Kidney capillary endothelial cell (primary cell): ENCODE measurements around the gene CYB5D1.

ENCODE experiments used
- DNase-seq: peaks from one replicate; pipeline ENCODE4 v3.0.0-alpha.2; 2018; ENCODE audit warnings: low spot score

The CYB5D1 gene

DNA sequence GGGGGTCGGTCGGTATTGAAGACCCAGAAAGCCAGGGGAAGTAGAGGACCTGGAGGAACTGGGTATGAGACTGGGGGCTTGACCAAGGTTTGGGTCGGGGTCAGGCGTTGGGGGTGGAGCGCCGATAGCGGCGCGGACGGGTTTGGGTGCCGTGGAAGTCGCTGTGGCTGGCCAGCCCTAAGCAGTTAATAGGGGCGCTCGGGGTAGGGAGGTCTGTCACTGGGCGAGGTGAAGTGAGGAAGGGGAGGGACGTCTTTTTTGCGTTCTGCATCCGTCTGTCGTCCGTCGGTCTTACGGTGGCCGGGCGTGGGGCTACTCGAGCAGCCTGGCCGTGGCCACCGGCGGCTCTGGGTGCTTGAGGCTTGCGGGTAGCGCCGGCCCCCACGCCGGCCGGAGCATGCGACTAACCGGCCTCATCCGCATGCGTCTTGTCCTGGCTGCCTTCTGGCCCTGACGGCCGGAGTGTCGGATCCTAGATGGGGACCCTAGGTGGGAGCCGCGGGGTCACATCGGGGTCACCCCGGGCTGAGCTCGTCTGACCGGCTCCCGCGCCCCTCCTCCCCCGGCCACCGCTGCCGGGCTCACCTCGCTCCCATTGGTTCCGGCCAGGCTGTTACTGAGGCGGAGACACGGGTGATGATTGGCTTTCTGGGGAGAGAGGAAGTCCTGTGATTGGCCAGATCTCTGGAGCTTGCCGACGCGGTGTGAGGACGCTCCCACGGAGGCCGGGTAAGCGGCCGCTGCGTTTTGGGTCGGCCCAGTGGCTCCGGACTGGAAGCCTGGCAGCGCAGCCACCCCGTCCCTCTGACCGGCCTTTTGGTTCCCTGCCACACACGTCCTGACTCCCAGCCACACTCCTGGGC, 13.3 kb upstream of the CYB5D1 start:
- peak; percentile 96 for DNase-seq

DNA sequence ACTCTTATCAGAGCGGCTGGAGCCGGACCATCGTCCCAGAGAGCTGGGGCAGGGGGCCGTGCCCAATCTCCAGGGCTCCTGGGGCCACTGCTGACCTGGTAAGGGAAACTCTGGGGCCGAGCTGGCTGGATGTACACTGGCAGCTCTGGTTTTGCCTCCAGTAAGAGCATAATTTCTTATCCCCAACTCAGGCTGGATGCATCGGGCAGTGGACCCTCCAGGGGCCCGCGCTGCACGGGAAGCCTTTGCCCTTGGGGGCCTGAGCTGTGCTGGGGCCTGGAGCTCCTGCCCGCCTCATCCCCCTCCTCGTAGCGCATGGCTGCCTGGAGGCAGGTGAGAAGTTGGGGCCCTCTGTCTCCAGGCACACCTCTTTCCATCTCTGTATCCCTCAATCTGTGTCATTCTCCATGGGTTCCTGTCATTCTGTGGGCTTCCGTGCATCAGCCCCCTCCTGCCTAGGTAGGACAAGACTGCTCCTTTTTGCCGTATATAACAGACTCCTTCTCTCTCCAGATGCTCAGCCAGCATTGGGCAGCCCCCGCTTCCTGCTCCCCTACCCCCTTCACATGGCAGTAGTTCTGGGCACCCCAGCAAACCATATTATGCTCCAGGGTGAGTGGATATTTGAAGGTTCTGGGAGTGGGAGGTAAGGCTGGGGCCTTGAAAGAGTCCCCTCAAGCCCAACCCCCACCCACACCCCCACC, 12.3 kb upstream of the CYB5D1 start:
- no peak for DNase-seq

DNA sequence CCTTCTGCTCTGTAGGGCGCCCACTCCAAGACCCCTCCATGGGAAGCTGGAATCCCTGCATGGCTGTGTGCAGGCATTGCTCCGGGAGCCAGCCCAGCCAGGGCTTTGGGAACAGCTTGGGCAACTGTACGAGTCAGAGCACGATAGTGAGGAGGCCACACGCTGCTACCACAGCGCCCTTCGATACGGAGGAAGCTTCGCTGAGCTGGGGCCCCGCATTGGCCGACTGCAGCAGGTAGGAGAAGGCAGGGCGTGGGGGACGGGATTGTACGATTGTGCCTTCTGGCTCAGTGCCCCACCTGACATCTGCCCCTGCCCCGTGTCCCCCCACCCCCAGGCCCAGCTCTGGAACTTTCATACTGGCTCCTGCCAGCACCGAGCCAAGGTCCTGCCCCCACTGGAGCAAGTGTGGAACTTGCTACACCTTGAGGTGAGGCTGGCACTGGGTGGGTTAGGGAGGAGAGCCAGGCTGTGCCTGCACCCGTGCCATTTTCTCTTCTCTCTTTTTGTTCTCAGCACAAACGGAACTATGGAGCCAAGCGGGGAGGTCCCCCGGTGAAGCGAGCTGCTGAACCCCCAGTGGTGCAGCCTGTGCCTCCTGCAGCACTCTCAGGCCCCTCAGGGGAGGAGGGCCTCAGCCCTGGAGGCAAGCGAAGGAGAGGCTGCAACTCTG, 11.6 kb upstream of the CYB5D1 start:
- no peak for DNase-seq

DNA sequence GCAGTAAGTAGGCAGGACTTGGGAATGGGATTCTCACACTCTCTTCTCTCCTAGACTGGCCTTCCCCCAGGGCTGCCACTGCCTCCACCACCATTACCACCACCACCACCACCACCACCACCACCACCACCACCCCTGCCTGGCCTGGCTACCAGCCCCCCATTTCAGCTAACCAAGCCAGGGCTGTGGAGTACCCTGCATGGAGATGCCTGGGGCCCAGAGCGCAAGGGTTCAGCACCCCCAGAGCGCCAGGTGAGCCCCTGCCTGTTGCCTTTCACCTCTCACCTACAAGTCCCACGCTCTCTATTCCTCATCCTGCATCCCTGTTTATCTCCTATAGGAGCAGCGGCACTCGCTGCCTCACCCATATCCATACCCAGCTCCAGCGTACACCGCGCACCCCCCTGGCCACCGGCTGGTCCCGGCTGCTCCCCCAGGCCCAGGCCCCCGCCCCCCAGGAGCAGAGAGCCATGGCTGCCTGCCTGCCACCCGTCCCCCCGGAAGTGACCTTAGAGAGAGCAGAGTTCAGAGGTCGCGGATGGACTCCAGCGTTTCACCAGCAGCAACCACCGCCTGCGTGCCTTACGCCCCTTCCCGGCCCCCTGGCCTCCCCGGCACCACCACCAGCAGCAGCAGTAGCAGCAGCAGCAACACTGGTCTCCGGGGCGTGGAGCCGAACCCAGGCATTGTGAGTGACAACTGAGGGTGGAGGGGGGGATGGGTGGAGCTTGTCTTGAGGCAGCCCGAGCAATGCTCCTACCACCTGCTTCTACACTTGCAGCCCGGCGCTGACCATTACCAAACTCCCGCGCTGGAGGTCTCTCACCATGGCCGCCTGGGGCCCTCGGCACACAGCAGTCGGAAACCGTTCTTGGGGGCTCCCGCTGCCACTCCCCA, 10.8 kb upstream of the CYB5D1 start:
- DNase-seq = no peak

DNA sequence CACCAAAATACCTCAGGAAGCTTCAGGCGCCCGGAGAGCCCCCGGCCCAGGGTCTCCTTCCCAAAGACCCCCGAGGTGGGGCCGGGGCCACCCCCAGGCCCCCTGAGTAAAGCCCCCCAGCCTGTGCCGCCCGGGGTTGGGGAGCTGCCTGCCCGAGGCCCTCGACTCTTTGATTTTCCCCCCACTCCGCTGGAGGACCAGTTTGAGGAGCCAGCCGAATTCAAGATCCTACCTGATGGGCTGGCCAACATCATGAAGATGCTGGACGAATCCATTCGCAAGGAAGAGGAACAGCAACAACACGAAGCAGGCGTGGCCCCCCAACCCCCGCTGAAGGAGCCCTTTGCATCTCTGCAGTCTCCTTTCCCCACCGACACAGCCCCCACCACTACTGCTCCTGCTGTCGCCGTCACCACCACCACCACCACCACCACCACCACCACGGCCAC, 9.6 kb upstream of the CYB5D1 start:
- no peak for DNase-seq

DNA sequence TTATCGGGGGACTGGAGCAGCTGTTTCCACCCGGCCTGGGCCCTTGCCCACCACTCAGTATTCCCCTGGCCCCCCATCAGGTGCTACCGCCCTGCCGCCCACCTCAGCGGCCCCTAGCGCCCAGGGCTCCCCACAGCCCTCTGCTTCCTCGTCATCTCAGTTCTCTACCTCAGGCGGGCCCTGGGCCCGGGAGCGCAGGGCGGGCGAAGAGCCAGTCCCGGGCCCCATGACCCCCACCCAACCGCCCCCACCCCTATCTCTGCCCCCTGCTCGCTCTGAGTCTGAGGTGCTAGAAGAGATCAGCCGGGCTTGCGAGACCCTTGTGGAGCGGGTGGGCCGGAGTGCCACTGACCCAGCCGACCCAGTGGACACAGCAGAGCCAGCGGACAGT, 9.1 kb upstream of the CYB5D1 start:
- no peak for DNase-seq

DNA sequence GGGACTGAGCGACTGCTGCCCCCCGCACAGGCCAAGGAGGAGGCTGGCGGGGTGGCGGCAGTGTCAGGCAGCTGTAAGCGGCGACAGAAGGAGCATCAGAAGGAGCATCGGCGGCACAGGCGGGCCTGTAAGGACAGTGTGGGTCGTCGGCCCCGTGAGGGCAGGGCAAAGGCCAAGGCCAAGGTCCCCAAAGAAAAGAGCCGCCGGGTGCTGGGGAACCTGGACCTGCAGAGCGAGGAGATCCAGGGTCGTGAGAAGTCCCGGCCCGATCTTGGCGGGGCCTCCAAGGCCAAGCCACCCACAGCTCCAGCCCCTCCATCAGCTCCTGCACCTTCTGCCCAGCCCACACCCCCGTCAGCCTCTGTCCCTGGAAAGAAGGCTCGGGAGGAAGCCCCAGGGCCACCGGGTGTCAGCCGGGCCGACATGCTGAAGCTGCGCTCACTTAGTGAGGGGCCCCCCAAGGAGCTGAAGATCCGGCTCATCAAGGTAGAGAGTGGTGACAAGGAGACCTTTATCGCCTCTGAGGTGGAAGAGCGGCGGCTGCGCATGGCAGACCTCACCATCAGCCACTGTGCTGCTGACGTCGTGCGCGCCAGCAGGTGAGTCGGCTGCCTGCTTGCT, 8.6 kb upstream of the CYB5D1 start:
- no peak for DNase-seq

DNA sequence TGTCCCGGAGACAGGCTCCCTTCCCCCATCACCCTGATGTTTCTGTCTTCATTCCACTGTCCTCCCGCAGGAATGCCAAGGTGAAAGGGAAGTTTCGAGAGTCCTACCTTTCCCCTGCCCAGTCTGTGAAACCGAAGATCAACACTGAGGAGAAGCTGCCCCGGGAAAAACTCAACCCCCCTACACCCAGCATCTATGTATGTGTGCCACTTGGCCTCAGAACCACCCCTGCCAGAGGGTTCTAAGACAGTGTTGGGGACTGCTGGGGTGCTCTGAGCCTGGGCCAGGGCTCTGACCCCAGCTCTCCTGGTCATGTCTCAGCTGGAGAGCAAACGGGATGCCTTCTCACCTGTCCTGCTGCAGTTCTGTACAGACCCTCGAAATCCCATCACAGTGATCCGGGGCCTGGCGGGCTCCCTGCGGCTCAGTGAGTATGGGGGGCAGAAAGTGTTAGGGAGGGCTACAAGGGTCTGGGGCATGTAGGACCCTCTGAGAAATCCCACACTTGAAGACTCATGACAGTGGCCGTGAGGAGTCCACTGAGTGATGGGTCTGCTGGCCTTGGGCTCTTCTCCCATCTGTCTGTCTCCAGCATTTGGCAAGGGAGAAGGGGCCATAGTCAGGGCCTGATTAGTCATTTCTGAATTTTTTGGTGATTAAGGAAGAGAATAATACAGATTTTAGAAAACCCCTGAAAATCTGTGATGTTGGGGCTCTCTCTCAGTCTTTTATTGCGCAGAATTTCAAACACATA, 7.9 kb upstream of the CYB5D1 start:
- DNase-seq = no peak

DNA sequence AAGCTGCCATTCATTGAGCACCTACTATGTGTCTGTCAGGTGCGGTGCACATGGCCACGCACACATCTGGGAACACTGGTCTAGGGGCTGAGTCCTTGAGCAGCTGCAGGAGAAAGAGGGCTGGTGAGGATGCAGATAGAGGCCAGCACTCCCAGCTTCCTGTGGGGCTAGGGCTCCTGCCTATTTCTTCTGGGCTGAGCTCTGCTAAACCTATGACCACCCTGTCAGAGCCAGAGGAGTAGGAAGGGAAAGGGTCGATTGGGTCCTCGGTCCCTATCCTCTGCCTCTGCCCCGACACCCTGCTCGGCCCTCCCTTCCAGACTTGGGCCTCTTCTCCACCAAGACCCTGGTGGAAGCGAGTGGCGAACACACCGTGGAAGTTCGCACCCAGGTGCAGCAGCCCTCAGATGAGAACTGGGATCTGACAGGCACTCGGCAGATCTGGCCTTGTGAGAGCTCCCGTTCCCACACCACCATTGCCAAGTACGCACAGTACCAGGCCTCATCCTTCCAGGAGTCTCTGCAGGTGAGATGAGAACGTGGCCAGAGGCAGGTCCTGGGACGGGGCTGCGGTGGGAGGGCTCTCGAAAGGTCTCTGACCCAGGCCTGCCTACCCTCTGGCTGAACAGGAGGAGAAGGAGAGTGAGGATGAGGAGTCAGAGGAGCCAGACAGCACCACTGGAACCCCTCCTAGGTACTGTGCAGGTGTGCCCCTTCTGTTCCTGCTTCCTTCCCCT, 6.9 kb upstream of the CYB5D1 start:
- no peak for DNase-seq

DNA sequence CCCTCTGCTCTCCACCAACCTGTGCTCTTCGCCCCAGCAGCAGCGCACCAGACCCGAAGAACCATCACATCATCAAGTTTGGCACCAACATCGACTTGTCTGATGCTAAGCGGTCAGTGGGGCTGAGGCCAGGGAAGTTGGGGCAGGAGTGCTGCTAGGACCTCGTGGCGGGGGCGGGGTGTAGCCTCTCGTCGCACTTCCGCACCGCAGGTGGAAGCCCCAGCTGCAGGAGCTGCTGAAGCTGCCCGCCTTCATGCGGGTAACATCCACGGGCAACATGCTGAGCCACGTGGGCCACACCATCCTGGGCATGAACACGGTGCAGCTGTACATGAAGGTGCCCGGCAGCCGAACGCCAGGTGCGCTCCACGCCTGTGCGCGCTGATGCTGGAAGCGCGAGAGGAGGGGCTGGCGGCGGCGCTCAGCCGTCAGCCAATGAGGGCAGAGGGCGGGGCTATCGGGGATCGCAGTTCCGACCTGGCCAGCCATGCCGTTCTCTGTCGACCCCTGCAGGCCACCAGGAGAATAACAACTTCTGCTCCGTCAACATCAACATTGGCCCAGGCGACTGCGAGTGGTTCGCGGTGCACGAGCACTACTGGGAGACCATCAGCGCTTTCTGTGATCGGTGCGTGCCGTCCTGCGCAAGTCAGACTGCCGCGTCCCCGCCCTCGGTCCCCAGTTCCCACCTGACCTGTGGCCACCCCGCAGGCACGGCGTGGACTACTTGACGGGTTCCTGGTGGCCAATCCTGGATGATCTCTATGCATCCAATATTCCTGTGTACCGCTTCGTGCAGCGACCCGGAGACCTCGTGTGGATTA, 6.2 kb upstream of the CYB5D1 start:
- peak; percentile 85 for DNase-seq

DNA sequence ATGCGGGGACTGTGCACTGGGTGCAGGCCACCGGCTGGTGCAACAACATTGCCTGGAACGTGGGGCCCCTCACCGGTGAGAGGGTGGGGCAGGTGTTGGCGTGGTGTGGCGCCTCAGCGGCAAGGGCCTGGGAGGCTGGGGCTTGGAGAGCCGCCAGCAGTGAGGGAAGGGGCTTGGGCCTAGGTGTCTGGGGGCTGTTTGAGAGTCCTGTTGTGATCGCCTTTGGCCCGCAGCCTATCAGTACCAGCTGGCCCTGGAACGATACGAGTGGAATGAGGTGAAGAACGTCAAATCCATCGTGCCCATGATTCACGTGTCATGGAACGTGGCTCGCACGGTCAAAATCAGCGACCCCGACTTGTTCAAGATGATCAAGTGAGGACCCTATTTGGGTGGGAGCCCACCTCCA, 5.5 kb upstream of the CYB5D1 start:
- DNase-seq = no peak

DNA sequence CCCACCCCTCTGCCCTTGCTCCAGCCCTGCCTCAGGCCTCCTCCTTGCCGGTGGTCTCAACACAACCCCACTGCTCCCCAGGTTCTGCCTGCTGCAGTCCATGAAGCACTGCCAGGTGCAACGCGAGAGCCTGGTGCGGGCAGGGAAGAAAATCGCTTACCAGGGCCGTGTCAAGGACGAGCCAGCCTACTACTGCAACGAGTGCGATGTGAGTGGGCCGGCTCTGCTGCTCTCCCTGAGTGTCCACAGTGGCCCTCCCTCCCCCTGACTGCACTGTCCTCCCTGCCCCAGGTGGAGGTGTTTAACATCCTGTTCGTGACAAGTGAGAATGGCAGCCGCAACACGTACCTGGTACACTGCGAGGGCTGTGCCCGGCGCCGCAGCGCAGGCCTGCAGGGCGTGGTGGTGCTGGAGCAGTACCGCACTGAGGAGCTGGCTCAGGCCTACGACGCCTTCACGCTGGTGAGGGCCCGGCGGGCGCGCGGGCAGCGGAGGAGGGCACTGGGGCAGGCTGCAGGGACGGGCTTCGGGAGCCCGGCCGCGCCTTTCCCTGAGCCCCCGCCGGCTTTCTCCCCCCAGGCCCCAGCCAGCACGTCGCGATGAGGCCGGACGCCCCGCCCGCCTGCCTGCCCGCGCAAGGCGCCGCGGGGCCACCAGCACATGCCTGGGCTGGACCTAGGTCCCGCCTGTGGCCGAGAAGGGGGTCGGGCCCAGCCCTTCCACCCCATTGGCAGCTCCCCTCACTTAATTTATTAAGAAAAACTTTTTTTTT, 4.7 kb upstream of the CYB5D1 start:
- peak; percentile 18 for DNase-seq

DNA sequence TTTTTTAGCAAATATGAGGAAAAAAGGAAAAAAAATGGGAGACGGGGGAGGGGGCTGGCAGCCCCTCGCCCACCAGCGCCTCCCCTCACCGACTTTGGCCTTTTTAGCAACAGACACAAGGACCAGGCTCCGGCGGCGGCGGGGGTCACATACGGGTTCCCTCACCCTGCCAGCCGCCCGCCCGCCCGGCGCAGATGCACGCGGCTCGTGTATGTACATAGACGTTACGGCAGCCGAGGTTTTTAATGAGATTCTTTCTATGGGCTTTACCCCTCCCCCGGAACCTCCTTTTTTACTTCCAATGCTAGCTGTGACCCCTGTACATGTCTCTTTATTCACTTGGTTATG, 4.1 kb upstream of the CYB5D1 start:
- peak; percentile 15 for DNase-seq

DNA sequence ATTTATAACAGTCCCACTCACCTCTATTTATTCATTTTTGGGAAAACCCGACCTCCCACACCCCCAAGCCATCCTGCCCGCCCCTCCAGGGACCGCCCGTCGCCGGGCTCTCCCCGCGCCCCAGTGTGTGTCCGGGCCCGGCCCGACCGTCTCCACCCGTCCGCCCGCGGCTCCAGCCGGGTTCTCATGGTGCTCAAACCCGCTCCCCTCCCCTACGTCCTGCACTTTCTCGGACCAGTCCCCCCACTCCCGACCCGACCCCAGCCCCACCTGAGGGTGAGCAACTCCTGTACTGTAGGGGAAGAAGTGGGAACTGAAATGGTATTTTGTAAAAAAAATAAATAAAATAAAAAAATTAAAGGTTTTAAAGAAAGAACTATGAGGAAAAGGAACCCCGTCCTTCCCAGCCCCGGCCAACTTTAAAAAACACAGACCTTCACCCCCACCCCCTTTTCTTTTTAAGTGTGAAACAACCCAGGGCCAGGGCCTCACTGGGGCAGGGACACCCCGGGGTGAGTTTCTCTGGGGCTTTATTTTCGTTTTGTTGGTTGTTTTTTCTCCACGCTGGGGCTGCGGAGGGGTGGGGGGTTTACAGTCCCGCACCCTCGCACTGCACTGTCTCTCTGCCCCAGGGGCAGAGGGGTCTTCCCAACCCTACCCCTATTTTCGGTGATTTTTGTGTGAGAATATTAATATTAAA, 3.6 kb upstream of the CYB5D1 start:
- no peak for DNase-seq

DNA sequence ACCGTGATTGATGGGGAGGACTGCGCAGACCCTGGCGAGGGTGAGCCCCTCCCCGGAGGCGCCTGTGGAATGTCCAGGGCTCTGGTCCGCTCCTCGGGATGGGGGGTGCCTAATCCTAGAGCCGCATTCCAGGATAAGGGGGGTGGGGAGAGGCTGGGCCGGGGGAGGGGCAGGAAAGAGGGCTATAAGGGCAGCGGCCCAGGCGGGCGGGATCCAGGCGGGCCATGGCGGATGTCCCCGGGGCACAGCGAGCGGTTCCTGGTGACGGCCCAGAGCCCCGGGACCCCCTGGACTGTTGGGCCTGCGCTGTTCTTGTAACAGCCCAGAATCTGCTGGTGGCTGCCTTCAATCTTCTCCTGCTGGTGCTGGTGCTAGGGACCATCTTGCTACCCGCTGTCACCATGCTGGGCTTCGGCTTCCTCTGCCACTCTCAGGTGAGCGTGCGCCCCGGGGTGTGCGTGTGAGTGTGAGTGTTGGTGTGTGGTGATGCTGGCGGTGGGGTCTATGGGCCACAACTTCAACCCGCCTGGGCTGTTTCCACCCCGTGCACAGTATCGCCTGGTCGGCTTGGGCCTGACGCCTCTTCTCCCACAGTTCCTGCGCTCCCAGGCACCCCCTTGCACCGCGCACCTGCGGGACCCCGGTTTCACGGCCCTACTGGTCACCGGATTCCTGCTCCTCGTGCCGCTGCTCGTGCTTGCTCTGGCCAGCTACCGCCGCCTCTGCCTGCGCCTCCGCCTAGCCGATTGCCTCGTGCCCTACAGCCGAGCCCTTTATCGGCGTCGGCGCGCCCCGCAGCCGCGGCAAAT, 2.7 kb upstream of the CYB5D1 start, which contains the start of gene TMEM88:
Gene TMEM88, plus strand, starts transcription at position 216 of the 809 bp plus-strand sequence. Its CDS starts 9 bp downstream, at position 225.
- peak; percentile 42 for DNase-seq

DNA sequence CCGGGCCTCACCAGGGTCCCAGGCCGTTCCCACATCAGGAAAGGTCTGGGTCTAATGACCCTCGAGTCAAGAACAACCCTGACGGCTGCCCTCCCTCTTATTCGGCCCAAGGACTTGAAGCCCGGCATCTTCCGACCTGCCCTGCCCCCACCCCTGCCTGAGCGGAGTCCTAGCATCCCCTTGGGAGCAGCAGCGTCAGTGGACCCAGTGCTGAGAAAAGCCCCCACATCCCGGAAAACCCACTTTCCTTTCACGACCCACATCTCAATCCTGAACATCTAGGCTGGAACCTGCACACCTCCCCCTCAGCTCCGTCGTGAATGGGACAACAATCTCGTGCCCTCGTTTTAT, 2.2 kb upstream of the CYB5D1 start:
- no peak for DNase-seq
